Fibroblast of skin of back (primary cell): ENCODE data around the gene LPAR2.
A peak's percentile ranks its signal among the peaks of the same experiment; 100 is the strongest.
"Not testable (repeated sequence)": the region's sequence is repeated elsewhere in the genome, so short reads cannot be mapped to it uniquely, and the experiment has no call there.

Experiments used
- DNase-seq: peaks from one replicate; pipeline ENCODE4 v3.0.0-alpha.2; 2013

Gene LPAR2

GRCh38 chr19:19630426-19630825 lies 2.4 kb upstream of the LPAR2 start:
- no peak for DNase-seq

GRCh38 chr19:19630062-19630414 lies 2.0 kb upstream of the LPAR2 start:
- DNase-seq: no peak

DNA sequence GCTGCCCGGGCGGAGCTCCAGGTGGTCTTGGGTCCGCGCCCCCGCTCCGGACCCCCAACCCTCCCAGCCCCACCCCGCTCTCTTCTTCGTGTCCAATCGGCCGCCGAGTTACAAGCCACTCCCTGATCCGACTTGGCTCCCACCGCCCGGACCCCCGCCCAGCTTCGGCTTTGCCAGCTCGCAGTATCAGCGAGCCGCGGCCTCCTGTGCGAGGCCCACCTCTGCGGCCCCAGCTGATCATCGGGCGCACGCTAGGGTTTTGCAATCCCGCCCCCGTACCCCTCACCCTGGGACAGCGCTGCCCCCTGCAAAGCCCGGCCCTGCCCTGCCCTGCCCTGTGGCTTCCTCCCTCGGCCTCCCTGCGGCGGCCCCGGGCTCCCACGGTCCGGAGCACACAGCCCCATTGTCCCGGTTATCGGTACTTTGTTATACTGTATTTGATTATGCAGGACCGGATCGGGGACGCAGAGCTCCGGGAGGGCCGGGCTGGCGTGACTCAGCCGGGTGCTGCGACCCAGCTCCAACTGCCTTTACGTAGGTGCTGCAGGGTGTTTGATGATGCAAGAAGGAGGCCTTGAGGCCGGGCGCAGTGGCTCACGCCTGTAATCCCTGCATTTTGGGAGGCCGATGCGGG lies 598 bp upstream of the LPAR2 start:
- DNase-seq: peak; percentile 8

DNA sequence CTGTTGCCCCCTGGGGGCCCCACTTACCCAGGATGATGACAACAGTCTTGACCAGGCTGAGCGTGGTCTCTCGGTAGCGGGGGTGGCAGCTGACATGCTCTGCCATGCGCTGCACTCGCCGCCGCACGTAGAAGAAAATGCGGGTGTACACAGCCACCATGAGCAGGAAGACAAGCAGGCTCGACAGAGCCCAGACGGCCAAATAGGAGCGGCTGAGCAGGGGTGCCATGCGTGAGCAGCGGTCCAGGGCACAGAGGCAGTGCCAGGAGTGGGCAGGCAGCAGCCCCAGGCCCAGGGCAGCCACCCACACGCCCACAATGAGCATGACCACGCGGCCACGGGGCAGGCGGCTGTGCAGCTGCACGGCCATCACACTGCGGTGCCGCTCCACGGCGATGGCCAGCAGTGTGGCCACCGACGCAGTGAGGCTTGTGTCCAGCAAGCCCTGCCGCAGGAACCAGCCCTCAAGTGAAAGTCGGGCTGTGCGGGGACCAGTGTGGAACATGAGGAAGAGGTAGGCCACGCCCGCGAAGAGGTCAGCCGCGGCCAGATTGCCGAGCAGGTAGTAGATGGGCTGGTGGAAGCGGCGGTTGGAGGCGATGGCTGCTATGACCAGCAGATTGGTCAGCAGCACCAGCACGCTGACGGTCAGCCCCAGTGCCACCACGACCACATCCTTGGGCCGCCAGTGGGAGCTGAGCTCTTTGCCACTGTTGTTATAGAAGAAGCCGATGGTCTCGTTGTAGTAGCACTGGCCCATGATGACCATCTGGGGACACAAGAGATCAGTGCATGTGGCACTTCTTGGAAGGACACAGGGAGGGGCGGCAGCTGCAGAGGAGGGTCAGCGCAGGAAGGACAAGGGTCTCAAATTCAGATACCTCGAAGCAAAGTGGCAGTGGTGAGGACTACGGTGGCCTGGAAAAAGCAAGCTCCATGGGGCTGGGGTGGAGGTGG lies 1.2 kb downstream of the LPAR2 start:
- DNase-seq: no peak

DNA sequence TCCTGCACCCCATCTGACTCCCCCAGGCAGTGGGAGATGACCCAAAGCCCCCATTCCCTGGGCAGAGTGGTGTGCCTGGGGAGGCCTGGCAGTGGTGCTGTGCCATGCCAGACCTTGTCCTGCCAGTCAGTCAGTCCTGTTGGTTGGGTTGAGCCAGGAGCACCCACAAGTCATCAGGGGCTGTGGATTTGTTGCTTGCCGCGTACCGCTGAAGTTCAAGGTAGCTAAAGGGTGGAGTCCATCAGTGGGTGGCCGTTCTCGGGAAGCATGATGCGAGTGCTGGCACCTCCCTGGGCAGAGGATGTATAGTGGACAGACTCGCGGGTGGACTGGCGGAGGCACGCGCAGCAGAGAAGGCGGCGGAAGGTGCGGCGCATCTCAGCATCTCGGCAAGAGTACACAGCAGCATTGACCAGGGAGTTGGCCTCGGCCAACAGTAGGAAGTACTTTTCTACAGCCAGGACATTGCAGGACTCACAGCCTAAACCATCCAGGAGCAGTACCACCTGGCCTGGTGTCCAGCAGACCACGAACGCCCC lies 3.9 kb downstream of the LPAR2 start:
- DNase-seq: no peak

GRCh38 chr19:19623383-19623782 lies 4.6 kb downstream of the LPAR2 start:
- no peak for DNase-seq

- no peak for DNase-seq
These were observed 8.2 kb downstream of the LPAR2 start for GRCh38 chr19:19619849-19620210.

GRCh38 chr19:19619181-19619848 lies 8.7 kb downstream of the LPAR2 start:
- DNase-seq: no peak

GRCh38 chr19:19618219-19619051 lies 9.6 kb downstream of the LPAR2 start, which contains the start of gene PBX4:
PBX4 (minus strand) TSS chr19:19618687; CDS start chr19:19618629, 58 bp downstream.
- DNase-seq: peak; percentile 90

DNA sequence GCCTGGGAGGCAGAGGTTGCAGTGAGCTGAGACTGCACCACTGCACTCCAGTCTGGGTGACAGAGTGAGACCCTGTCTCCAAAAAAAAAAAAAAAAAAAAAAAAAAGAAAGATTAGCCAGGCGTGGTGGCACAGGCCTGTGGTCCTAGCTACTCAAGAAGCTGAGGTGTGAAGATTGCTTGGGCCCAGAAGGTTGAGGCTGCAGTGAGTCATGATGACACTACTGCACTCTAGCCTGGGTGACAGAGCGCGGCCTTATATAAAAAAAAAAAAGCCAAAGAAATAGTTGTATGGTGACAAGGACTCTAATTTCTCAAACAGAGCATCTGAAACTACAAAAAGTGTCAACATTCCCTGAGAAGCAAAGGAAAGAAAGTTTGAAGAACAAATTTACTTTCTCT lies 12.9 kb downstream of the LPAR2 start:
- DNase-seq: peak; percentile 80

DNA sequence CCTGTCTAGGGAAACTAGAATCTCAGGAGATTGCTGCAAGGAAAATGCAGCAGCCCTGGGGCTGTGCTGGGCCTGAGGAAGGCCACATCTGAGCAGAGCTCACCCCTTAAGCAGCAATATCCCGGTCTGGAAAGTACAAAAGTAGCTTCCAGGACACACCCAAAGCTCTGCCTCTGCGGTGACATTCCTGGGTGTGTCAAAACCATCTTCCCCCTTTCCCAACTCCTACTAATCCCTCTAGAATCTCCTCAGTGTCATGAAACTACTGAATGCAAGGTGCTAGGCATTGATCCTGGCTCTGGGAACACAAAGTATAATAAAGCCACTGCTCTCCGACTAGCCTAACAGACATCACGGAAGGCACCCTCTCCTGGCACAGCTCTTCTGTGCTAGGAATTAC lies 14.5 kb downstream of the LPAR2 start:
- DNase-seq: peak; percentile 70

DNA sequence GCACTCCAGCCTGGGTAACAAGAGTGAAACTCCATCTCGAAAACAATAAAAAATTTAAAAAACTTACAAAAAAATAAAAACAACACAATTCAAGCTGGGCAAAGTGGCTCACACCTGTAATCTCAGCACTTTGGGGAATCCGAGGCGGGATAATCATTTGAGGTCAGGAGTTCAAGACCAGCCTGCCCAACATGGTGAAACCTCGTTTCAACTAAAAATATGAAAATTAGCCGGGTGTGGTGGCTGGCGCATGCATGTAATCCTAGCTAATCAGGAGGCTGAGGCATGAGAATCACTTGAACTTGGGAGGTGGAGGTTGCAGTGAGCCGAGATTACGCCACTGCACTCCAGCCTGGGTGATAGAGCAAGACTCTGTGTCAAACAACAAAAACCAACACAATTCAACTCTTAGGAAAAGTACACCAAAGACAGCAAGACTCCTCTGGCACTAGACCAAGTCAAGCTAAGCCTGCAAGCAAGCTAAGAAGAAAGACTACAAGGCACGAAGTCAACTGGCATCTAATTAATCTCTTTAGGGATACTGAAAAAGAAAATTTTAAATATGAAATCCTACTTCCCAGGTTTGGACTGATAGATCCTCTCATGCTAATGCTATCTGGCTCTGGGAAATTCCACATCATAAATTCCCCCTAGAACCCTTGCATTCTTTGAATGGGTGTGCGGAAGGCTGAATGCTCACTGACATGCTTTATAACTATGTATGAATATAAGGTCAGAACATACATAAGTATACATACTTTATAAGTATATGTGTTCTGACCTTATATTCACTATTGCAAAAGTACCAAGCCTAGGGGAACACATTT lies 17.4 kb downstream of the LPAR2 start:
- peak; percentile 32 for DNase-seq

- DNase-seq: not testable (repeated sequence)
These were observed 21.3 kb downstream of the LPAR2 start for GRCh38 chr19:19606686-19607085.

DNA sequence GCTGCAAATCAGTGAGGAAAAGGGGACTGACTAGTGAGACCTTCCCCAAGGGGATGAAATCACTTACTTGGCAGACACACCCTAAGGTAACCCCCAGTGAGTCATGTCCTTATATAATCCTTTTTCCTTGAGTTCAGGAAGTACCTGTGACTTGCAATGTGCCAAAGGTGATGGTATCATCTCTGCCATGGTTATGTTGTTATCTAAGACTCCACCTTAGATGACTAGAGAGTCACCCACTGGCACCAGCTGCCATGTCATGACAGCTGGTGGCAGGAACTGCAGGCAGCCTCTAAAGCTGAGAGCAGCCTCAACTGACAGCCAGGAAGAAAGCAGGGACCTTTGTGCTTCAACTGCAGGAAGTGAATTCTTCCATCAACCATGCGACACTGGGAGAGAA lies 22.0 kb downstream of the LPAR2 start:
- no peak for DNase-seq

GRCh38 chr19:19602713-19603324 lies 25.2 kb downstream of the LPAR2 start:
- DNase-seq: no peak

- no peak for DNase-seq
These were observed 25.8 kb downstream of the LPAR2 start for GRCh38 chr19:19602136-19602712.

DNA sequence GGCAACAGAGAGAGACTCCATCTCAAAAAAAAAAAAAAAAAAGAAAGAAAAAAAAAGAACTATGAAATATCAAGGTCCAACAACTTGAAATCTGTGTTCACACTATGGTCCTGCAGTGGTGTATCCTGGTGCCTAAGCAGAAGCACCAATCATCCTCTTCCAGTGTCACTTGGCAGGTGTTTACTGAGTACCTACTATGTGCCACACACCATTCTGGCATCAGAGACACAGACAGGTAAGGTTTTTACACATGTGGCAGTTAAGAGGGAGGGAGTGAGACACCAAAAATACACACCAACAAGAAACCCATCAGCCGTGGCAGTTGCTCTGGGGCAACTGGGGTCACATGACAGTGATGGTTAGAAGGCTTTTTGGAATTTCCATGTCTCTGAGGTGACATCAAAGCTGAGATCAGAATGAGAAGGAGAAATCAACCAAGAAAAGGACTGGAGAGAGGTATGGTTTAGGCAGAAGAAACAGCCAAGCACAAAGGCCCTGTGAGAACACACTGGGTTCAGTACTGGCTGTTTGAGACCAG lies 27.2 kb downstream of the LPAR2 start:
- no peak for DNase-seq

DNA sequence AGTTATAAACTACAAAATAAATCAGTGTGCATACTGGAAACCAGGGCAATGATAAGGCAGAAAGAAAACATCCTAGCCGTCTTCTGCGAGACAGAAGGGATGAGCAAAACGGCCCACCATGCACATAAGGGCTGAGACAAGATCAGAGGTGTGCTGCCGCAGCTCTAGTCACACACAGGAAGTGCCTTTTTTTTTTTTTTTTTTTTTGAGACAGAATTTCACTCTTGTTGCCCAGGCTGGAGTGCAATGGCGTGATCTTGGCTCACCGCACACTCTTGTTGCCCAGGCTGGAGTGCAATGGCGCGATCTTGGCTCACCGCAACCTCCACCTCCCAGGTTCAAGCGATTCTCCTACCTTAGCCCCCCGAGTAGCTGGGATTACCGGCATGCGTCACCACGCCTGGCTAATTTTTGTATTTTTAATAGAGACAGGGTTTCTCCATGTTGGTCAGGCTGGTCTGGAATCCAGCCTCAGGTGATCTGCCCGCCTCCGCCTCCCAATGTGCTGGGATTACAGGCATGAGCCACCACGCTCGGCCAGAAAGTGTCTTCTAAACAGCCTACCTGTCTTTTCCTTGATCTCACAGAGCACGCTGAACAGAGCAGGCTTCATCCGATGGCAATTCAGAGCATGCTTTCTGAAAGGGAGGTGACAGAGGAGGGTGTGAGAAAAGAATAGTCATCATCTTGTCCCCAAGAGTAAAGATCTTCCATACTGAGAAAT lies 29.1 kb downstream of the LPAR2 start:
- DNase-seq: not testable (repeated sequence)

- DNase-seq: no peak
These were observed 30.2 kb downstream of the LPAR2 start for GRCh38 chr19:19597809-19598306.
